ENCODE results near the gene PKP4. TPM values are rescaled to one million over a fixed set of nuclear protein-coding genes. Genes with fewer than 3 reads are reported as not detected.

Gene PKP4
- total and polyA plus RNA-seq, 9 donors, result 22.7 to 60.9 (median 46.6) TPM

GRCh38 chr2:158556124-158556523 is 99.4 kb downstream of the PKP4 start:
- TF ChIP-seq CTCF (IDR thresholded peaks at IDR 0.05) (no peak), EP300 (IDR thresholded peaks at IDR 0.05) (no peak), POLR2A (IDR thresholded peaks at IDR 0.05) (no peak)
- 61 to 86% (median 73%) methylated on average over 3 of the region's 3 CpGs for whole genome bisulfite sequencing, 3 donors
- no peaks in the 10 kb centered on the region for H3K27me3 ChIP-seq
- H3K9me3 ChIP-seq, result no peaks in the 10 kb centered on the region
- H3K4me1 ChIP-seq (ENCODE audit: insufficient read depth), result no peaks in the 10 kb centered on the region
- no peak overlapping the region for H3K4me3 ChIP-seq
- no peak overlapping the region for H3K27ac ChIP-seq
- intact Hi-C loops (cut with DNase I), result no loop called here
- H3K36me3 ChIP-seq, result no peaks in the 10 kb centered on the region
- no peak for DNase-seq

GRCh38 chr2:158557752-158558151 is 101.0 kb downstream of the PKP4 start:
- Histone ChIP-seq H3K9me3 (no peaks in the 10 kb centered on the region), H3K27me3 (no peaks in the 10 kb centered on the region), H3K4me1 (ENCODE audit: insufficient read depth) (no peaks in the 10 kb centered on the region), H3K36me3 (no peaks in the 10 kb centered on the region), H3K4me3 (no peak overlapping the region), H3K27ac (no peak overlapping the region)
- intact Hi-C loops (cut with DNase I), result no loop called here
- DNase-seq, result no peak
- TF ChIP-seq EP300 (IDR thresholded peaks at IDR 0.05), result no peak
- TF ChIP-seq POLR2A (IDR thresholded peaks at IDR 0.05), result no peak
- no peak for TF ChIP-seq CTCF (IDR thresholded peaks at IDR 0.05)
- 97 to 100% (median 98%) methylated on average over 2 of the region's 2 CpGs for WGBS, 3 donors

GRCh38 chr2:158559252-158559651 is 102.5 kb downstream of the PKP4 start:
- TF ChIP-seq POLR2A (IDR thresholded peaks at IDR 0.05), result no peak
- TF ChIP-seq EP300 (IDR thresholded peaks at IDR 0.05), result no peak
- TF ChIP-seq CTCF (IDR thresholded peaks at IDR 0.05), result no peak
- no peak overlapping the region for H3K27ac ChIP-seq
- H3K27me3 ChIP-seq, result no peaks in the 10 kb centered on the region
- WGBS, 3 donors, result 98 to 99% (median 98%) methylated on average over 4 of the region's 4 CpGs
- H3K4me1 ChIP-seq (ENCODE audit: insufficient read depth), result no peaks in the 10 kb centered on the region
- no peak for DNase-seq
- no peaks in the 10 kb centered on the region for H3K9me3 ChIP-seq
- intact Hi-C loops (cut with DNase I), result no loop called here
- H3K4me3 ChIP-seq, result no peak overlapping the region
- H3K36me3 ChIP-seq, result no peaks in the 10 kb centered on the region

GRCh38 chr2:158560259-158560658 is 103.5 kb downstream of the PKP4 start:
- Histone ChIP-seq H3K9me3 (no peaks in the 10 kb centered on the region), H3K27me3 (no peaks in the 10 kb centered on the region), H3K4me1 (ENCODE audit: insufficient read depth) (no peaks in the 10 kb centered on the region), H3K27ac (no peak overlapping the region), H3K36me3 (no peaks in the 10 kb centered on the region), H3K4me3 (no peak overlapping the region)
- TF ChIP-seq EP300 (IDR thresholded peaks at IDR 0.05) (no peak), POLR2A (IDR thresholded peaks at IDR 0.05) (no peak), CTCF (IDR thresholded peaks at IDR 0.05) (no peak)
- DNase-seq, result no peak
- intact Hi-C loops (cut with DNase I), result no loop called here

- no peak for DNase-seq
- intact Hi-C loops (cut with DNase I), result no loop called here
- WGBS, 3 donors, result 97 to 99% (median 97%) methylated on average over 3 of the region's 3 CpGs
- TF ChIP-seq CTCF (IDR thresholded peaks at IDR 0.05), result no peak
- no peak for TF ChIP-seq EP300 (IDR thresholded peaks at IDR 0.05)
- no peak for TF ChIP-seq POLR2A (IDR thresholded peaks at IDR 0.05)
- Histone ChIP-seq H3K4me3 (no peak overlapping the region), H3K9me3 (no peaks in the 10 kb centered on the region), H3K4me1 (ENCODE audit: insufficient read depth) (no peaks in the 10 kb centered on the region), H3K27ac (no peak overlapping the region), H3K36me3 (no peaks in the 10 kb centered on the region), H3K27me3 (no peaks in the 10 kb centered on the region)
Measured at GRCh38 chr2:158561054-158561453, 104.3 kb downstream of the PKP4 start.

Data from ovary (tissue), 9 donors.